Hematopoietic multipotent progenitor cell treated with erythropoietin and hydrocortisone succinate and interleukin-3 and kit ligand, for 8 days (in vitro differentiated cells): ENCODE measurements around the gene KANK3.
"Not testable (repeated sequence)": the region's sequence is repeated elsewhere in the genome, so short reads cannot be mapped to it uniquely, and the experiment has no call there.

Experiments used
- DNase-seq: peaks from one replicate; pipeline ENCODE4 v3.0.0-alpha.2; 2015

KANK3 gene

DNA sequence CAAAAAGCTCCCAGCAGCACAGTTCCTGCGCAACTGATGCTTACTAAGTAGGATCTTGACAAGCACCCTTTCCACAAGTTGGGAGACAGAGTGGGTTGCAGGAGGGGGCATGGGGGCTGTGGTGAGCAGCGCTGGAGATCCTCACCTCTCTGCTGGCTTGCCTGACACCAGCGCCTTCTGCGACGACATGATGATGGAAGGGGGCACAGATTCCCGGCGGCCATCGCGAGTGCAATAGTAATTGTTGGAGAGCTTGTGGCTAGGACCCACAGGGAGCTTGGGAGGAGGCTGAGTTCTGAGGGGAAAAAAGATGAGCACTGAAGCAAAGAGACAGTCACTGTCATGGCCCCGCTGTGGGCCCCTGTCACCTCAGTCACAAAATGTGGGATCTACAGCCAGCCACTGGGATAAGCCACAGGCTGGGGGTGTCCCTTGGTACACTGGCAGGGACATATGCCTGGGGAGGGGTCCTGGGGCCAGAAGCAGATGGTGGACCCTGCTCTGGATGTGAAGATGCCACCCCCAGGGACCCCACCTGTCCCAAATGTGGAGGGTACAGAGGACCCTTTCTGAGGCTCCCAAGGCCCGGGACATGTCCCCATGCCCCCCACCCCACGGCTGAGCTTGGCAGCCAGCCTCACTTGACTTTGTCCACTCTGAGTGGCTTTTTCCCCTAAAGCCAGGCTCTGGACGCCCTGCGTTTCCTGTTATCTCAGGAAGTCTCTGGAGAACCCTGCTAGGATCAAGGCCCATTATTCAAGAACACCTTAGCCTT, 26.5 kb downstream of the KANK3 start:
- no peak for DNase-seq

DNA sequence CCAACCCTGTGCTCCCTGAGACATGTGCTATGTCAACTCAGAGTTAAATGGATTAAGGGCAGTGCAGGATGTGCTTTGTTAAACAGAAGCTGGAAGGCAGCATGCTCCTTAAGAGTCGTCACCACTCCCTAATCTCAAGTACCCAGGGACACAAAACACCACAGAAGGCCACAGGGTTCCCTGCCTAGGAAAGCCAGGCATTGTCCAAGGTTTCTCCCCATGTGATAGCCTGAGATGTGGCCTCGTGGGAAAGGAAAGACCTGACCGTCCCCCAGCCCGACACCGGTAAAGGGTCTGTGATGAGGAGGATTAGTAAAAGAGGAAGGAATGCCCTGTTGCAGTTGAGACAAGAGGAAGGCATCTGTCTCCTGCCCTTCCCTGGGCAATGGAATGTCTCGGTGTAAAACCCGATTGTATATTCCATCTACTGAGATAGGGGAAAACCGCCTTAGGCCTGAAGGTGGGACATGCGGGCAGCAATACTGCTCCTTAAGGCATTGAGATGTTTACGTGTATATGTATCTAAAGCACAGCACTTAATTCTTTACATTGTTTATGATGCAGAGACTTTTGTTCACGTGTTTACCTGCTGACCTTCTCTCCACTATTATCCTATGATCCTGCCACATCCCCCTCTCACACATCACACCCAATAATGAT, 28.0 kb downstream of the KANK3 start:
- DNase-seq = not testable (repeated sequence)

DNA sequence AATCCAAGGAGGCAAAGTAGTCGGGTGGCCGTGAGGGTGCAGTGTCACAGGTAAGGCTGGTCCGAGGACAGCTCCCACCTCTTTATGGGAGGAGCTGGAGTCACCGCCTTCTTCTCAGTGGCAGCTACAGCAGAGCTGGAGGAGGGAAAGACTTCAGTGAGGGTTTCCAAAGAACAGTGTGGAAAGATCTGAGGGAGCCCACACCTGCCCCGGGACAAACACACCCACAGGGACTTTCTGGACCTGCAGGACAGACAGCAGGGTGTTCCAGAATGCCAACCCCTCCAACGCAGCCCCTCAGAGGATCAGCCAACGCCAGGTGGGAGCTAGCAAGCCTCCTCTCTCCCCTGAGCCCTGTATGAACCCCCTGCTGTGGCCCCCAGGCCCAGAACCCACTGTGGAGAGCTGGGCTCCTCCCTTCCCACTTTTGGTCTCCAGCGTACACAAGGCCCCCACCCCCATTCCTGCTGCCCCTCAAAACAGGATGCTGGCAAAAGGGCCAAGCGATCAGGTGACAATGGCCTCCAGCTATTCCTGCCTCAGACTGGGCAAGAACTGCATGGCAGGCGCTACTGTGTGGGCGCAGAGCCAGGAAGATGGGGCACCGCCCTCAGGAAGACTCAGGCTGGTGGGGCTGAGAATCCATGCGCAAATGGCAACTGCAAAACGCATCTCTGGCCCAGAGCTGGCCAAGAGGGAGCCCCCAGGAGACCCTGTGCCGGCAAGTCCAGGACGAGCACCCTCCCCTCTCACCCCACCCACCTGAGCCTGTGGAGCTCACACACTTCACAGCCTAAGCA, 31.4 kb downstream of the KANK3 start:
- peak; percentile 83 for DNase-seq

DNA sequence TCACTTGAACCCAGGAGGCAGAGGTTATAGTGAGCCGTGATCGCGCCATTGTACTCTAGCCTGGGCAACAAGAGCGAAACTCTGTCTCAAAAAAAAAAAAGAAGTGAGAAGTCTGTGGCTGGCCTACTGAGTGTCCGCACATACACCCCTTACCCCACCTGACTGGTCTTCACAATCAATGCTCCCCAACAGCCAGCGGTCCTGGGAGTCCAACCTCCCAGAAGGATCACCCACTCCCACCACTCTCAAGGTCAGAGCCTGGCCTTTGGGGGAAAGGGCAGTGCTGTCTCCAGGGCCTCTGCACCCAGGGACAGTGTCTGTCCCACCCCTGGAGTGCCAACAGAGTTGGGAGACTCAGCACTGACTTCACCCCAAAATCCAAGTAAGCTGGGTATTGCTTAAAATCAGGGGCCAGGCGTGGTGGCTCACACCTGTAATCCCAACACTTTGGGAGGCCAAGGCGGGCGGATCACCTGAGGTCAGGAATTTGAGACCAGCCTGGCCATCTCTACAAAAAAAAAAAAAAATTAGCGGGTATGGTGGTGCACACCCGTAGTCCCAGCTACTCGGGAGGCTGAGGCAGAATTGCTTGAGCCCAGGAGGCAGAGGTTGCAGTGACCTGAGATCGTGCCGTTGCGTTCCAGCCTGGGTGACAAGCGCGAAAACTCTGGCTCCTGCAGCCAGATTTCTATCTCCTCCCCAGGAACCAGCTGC, 32.6 kb downstream of the KANK3 start:
- no peak for DNase-seq

DNA sequence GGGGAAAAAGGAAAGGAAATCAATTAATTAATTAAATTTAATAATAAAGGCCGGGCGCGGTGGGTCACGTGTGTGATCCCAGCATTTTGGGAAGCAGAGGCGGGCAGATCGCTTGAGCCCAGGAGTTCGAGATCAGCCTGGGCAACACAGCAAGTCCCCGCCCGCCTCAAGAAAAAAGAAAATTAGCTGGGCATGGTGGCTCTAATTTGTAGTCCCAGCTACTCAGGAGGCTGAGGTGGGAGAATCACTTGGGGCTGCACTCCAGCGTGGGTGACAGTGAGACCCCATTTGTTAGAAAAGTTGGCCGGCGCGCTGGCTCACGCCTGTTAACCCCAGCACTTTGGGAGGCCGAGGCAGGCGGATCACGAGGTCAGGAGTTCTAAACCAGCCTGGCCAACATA, 34.2 kb downstream of the KANK3 start:
- no peak for DNase-seq

DNA sequence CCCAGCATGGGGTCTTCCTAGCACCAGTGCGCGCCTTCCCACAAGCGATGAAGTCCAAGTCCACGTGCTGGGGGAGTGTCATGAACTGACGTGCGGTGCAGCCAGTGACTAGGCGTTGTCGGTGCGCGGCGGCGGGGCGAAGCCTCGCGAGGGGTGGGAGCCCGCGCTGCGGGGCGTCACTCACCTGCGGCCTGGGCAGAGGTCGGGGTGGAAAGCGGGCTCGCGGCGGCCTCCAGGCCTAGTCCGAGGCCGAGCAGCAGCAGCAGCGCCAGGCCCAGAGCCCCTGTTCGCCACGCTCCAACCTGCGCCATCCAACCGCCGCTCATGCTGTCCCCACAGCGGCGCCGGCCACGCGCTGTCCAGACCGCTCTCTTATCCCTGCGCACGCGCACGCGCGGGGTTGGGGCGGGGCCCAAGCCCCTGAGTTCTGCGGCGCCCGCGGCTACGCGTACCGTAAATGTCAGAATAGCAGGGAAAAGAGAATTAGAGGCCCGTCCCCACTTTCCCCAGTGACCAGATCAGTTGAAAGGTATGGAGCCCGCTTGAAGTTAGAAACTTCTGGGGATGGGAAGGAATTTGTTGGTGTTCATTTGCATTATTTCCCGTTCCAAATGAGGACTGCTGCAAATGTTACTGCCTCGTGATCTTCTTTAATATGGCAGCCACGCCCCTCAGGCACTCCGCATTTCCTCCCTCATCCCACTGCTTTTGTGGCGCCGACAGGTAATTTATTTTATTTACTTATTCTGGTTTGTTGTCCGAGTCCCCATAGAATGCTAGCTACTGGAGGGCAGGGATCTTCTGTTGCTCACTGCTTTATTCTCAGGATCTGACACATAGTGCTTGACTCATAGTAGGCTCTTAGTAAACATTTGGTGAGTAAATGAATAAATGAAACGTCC, 34.8 kb downstream of the KANK3 start, which contains the start of gene CD320:
Gene CD320, minus strand, starts transcription at position 394 of the 902 bp plus-strand sequence. Its CDS starts 68 bp downstream, at position 326.
- DNase-seq = peak; percentile 92

DNA sequence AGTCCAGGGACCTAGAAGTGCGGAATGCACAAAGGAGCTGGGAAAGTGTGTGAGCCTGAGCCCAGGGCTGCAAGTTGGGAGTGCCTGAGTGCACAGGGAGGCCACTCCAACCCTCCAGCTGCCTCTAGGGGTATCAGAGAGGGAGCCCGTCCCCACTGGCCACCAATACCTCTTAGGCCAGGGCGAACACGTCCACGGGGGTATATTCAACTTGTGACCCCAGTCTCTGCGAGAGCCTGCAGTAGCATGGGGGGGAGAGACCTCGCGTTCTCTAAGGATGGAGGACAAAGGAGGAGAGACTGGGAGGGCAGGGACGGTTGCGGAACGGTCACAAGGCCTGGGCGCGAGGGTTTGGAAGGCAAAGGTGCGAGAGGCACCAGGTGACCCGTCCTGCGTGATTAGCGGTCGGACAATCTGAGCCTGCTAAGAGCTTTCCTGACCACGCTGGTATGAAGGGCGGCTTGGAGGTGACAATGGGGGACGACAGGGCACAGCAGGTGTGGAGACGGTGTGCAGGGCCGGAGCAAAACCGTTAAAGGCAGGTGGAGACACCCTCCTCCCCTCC, 35.6 kb downstream of the KANK3 start:
- DNase-seq = peak; percentile 25

DNA sequence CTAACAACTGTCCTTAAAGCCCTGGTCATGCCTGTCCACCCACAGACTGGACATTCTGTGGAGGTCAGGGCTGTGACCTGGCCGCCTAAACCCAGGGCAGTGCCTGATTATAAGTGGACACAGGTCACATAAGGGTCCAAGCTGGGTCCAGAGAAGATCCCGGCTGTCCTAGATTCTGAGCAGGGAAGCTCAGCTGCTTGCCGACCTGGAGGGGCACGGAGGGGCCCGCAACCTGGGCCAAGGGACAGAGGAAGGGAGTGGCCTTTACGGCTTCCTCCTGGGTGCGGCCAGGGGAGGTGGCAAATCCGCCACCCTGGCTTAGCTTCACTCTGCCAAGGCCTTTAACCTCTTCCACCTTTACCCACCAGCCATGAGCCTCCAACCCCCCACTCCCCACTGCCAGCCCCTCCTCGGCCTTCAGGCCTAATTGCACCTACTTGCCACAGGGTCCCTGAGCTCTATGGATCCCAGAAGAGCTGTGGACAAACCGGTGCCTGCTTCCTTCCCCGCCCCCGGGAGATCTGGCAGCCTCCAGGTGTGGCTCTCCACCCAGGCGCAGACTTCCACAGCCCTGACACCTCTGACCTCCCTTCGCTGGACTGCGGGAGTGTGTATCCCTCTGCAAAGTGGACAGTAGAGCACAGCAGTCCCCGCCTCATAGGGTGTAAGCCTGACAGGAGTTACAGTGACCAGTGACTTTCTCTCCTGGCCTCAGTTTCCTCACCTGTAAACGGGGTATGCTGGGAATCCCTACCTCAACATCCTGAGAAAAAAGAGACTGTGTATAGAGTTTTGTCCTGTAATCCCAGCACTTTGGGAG, 36.6 kb downstream of the KANK3 start:
- DNase-seq = no peak

DNA sequence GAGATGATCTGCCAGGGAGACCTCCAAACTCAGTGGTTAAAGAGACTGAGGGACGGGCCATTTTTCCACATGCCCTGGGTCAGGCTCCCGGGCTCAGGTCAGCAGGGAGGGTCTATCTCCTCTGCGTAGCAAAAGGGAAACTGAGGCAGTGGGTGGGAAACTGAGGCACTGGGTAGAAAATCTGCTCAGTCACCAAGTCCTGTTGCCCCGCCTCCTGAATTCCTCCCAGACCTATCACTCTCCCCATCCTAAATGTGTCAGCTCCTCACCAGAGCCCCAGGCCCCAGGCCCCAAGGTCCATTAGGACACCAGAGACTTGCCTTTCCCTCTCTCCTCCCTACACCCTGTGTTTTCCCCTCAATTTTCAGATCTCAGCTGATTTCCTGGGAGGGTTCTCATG, 37.3 kb downstream of the KANK3 start:
- no peak for DNase-seq

DNA sequence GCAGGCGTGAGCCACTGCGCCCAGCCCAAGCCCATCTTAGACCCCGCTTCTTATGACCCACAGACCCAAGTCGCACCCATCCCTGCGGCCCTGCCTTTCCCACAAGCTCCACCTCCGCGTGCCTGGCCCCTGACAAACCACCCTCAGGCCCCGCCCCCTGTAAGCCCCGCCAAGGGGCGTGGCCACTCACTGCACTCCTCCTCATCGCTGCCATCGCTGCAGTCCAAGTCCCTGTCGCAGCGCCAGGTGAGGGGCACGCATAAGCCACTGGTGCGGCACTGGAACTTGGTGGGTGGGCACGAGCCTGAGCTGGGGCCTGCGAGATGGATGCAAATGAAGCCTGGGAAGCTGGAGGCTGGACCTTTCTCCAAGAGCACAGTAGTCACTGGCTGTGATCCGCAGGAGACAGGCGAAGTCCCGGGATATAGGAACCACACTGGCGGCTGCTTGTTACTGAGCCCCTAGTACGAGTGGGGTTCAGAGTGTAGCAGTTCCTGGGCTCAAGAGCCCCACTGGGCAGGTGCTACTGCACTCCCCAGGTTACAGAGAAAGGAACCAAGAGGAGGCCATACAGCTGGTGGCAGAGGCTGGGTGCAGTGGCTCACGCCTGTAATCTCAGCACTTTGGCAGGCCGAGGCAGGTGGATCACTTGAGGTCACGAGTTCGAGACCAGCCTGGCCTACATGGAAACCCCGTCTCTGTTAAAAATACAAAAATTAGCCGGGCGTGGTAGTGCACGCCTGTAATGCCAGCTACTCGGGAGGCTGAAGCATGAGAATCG, 38.0 kb downstream of the KANK3 start:
- peak; percentile 46 for DNase-seq

DNA sequence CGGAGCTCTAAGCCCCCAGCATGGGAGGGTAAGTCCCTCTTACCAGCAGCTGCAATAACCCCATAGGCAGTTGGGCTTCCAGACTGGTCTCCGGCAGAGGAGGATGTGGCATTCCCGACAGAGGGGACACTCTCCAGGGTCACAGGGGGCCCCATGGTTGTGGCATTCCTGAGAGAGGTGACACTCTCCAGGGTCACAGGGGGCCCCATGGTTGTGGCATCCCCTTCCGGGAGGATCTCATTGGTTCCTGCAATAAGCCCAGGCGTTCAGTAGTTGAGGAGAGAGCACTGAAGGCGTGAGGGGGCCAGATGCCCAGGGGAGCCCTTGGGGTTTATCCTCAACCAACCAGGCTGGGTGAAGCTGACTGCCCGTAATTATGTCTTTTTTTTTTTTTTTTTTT, 40.3 kb downstream of the KANK3 start:
- no peak for DNase-seq

DNA sequence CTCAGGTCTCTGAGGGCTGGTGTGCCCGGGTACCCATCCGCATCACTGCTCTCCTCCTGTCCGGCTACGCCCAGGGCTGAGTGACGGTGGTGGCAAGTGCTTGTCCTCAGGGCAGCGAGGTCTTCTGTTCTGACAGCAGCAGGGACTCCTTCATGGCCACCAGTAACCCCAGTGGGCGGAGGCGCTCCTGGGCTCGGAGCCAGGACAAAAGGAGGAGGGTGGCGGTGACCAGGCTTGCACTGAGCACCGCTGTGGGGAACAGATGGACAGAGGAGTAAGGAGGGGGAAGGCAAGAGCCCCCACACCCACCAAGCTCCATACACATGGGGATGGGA, 40.7 kb downstream of the KANK3 start:
- peak; percentile 59 for DNase-seq

DNA sequence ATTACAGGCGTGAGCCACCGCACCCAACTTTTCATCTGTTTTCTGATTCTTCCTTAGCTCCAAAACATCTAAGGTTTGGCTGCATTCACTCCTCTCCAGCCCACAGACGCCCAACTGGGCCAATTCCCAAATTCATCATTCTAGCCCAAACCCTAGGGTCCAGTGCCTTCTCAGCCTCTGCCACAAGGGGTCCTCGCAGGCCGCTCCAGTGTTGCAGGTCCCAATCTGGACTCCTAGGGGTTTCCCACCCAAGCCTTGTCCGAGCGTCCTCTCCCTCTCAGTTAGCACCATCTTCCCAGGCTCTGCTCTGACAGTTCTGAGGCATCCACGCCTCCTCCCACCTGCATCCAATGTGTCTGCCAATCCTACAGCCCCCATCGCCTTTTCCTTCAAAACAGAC, 51.7 kb downstream of the KANK3 start:
- DNase-seq = not testable (repeated sequence)

DNA sequence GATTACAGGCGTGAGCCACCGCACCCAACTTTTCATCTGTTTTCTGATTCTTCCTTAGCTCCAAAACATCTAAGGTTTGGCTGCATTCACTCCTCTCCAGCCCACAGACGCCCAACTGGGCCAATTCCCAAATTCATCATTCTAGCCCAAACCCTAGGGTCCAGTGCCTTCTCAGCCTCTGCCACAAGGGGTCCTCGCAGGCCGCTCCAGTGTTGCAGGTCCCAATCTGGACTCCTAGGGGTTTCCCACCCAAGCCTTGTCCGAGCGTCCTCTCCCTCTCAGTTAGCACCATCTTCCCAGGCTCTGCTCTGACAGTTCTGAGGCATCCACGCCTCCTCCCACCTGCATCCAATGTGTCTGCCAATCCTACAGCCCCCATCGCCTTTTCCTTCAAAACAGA, 66.6 kb downstream of the KANK3 start:
- DNase-seq = not testable (repeated sequence)
